SK-N-SH (cell line): Measurements from ENCODE around the gene CLEC16A. TPM values are rescaled to one million over a fixed set of nuclear protein-coding genes. Genes with fewer than 3 reads are reported as not detected.

ENCODE experiments used
- CTCF ChIA-PET: fragments of 300-600, 350-600 bp; formaldehyde crosslinking; extraction: SDS; loops from one replicate; lab custom pipeline; 2021; lab: Yijun Ruan, JAX
- POLR2A ChIA-PET: fragments of 350-600 bp; sonication (Branson Sonifier 250); formaldehyde crosslinking; extraction: SDS; loops from one replicate; lab custom pipeline; 2020; ENCODE audit warnings: antibody characterized with exemption, inconsistent platforms; lab: Yijun Ruan, JAX
- DNase-seq: peaks from one replicate; pipeline ENCODE4 v3.0.0; 2012
- H2AFZ ChIP-seq: fragments of 200-600 bp; sonication (generic); 2 replicates; pipeline ENCODE4 v1.8.1; 2016; ENCODE audit warnings: antibody characterized with exemption, mild to moderate bottlenecking, low read depth
- H3F3A ChIP-seq: fragments of 200-600 bp; sonication (generic); replicated peaks from 2 replicates; pipeline ENCODE3; 2016; ENCODE audit warnings: antibody characterized with exemption, mild to moderate bottlenecking; ENCODE audit not compliant: insufficient read depth
- H3K27ac ChIP-seq, 2 experiments: fragments of 200-500 bp in 1 of 2; fragments of 200-600 bp in 1 of 2; sonication (Bioruptor generic) in 1 of 2; sonication (generic), shearing (Covaris generic) in 1 of 2; 2 replicates each; pipeline versions ENCODE4 v1.5.1 to v1.6.1; 2014 to 2016; ENCODE audit warnings: low read depth in 2 of 2, inconsistent platforms in 1 of 2, low read length in 1 of 2, mild to moderate bottlenecking in 1 of 2, mixed read lengths in 1 of 2
- H3K27me3 ChIP-seq: fragments of 200-600 bp; sonication (generic), shearing (Covaris generic); 2 replicates; pipeline ENCODE4 v1.6.1; 2016; ENCODE audit warnings: mixed run types; ENCODE audit not compliant: insufficient read depth
- H3K36me3 ChIP-seq, 2 experiments: fragments of 200-500 bp in 1 of 2; fragments of 200-600 bp in 1 of 2; sonication (Bioruptor generic) in 1 of 2; sonication (generic) in 1 of 2; replicated peaks in 1 of 2; 2 replicates each; pipeline versions ENCODE3 to v1.5.1; 2014 to 2016; ENCODE audit warnings: low read length in 1 of 2, mild to moderate bottlenecking in 1 of 2; ENCODE audit not compliant: insufficient read depth in 2 of 2, control insufficient read depth in 1 of 2
- H3K4me1 ChIP-seq, 2 experiments: fragments of 200-500 bp in 1 of 2; fragments of 200-600 bp in 1 of 2; sonication (Bioruptor generic) in 1 of 2; sonication (generic), shearing (Covaris generic) in 1 of 2; 2 replicates each; pipeline versions ENCODE4 v1.5.1 to v1.6.1; 2014 to 2016; ENCODE audit warnings: low read depth in 1 of 2, low read length in 1 of 2, mixed run types in 1 of 2; ENCODE audit not compliant: insufficient read depth in 2 of 2, control insufficient read depth in 1 of 2
- H3K4me2 ChIP-seq: fragments of 200-600 bp; sonication (generic), shearing (Covaris generic); 2 replicates; pipeline ENCODE4 v1.6.1; 2017; ENCODE audit warnings: mixed run types
- H3K4me3 ChIP-seq, 2 experiments: fragments of 200-500 bp in 1 of 2; fragments of 200-600 bp in 1 of 2; sonication (Bioruptor generic) in 1 of 2; sonication (generic), shearing (Covaris generic) in 1 of 2; 2 replicates each; pipeline versions ENCODE4 v1.5.1 to v1.8.1; 2014 to 2016; ENCODE audit warnings: low read depth in 2 of 2, inconsistent platforms in 1 of 2, low read length in 1 of 2, mild to moderate bottlenecking in 1 of 2, mixed read lengths in 1 of 2, moderate library complexity in 1 of 2
- H3K79me2 ChIP-seq: fragments of 200-600 bp; sonication (generic); 2 replicates; pipeline ENCODE4 v1.8.1; 2017; ENCODE audit warnings: mild to moderate bottlenecking; ENCODE audit not compliant: insufficient read depth
- H3K9ac ChIP-seq: fragments of 200-600 bp; sonication (generic); 2 replicates; pipeline ENCODE4 v1.6.1; 2017; ENCODE audit warnings: mixed run types
- H3K9me2 ChIP-seq: fragments of 200-600 bp; sonication (generic); 2 replicates; pipeline ENCODE4 v1.6.1; 2017; ENCODE audit warnings: mixed run types
- H3K9me3 ChIP-seq: fragments of 200-600 bp; sonication (generic); 2 replicates; pipeline ENCODE4 v1.6.1; 2017; ENCODE audit warnings: mixed run types, mild to moderate bottlenecking, moderate library complexity
- H4K20me1 ChIP-seq: fragments of 200-600 bp; sonication (generic); 2 replicates; pipeline ENCODE4 v1.6.1; 2017; ENCODE audit warnings: mild to moderate bottlenecking, mixed run types; ENCODE audit not compliant: insufficient read depth
- CTCF ChIP-seq: fragments of 200-600 bp; sonication (generic); IDR thresholded peaks from 2 replicates; pipeline ENCODE4 v1.6.1; 2017; ENCODE audit warnings: antibody characterized with exemption, mild to moderate bottlenecking, moderate library complexity
- ELF1 ChIP-seq: IDR thresholded peaks from 2 replicates; pipeline ENCODE4 v1.4.0; 2012
- IRF3 ChIP-seq: fragments of 150-350 bp; IDR thresholded peaks from 2 replicates; pipeline ENCODE4 v1.6.1; 2016; ENCODE audit warnings: mild to moderate bottlenecking, low read depth, low read length
- MAX ChIP-seq: IDR thresholded peaks from 2 replicates; pipeline ENCODE4 v1.4.0; 2012; ENCODE audit warnings: low read depth
- MXI1 ChIP-seq: IDR thresholded peaks from 2 replicates; pipeline ENCODE4 v1.6.1; 2012; ENCODE audit warnings: mild to moderate bottlenecking, low read depth, low read length, improper control_type of control experiment
- NRF1 ChIP-seq: IDR thresholded peaks from 2 replicates; pipeline ENCODE4 v1.6.1; 2012; ENCODE audit warnings: low read depth, mild to moderate bottlenecking, low read length
- RAD21 ChIP-seq: IDR thresholded peaks from 2 replicates; pipeline ENCODE4 v1.6.1; 2012; ENCODE audit warnings: mild to moderate bottlenecking, low read length
- RCOR1 ChIP-seq: fragments of 150-350 bp; IDR thresholded peaks from 2 replicates; pipeline ENCODE4 v1.6.1; 2017; ENCODE audit warnings: antibody characterized with exemption, low read length
- RXRA ChIP-seq: IDR thresholded peaks from 2 replicates; pipeline ENCODE4 v1.4.0; 2012; ENCODE audit warnings: low read depth, mild to moderate bottlenecking, borderline replicate concordance
- SMC3 ChIP-seq: IDR thresholded peaks from 2 replicates; pipeline ENCODE4 v1.6.1; 2012; ENCODE audit warnings: low read depth, low read length, improper control_type of control experiment
- TAF1 ChIP-seq: IDR thresholded peaks from 2 replicates; pipeline ENCODE4 v1.6.1; 2012; ENCODE audit warnings: low read depth, mild to moderate bottlenecking, low read length, moderate library complexity, borderline replicate concordance
- TCF12 ChIP-seq: IDR thresholded peaks from 2 replicates; pipeline ENCODE4 v1.4.0; 2012
- USF2 ChIP-seq: fragments of 150-350 bp; IDR thresholded peaks from 2 replicates; pipeline ENCODE4 v1.6.1; 2017; ENCODE audit warnings: antibody characterized with exemption, low read length, low read depth, borderline replicate concordance
- YY1 ChIP-seq: IDR thresholded peaks from 2 replicates; pipeline ENCODE4 v1.4.0; 2012; ENCODE audit warnings: low read depth, mild to moderate bottlenecking
- ZBTB33 ChIP-seq: IDR thresholded peaks from 2 replicates; pipeline ENCODE4 v1.4.0; 2012; ENCODE audit warnings: low read depth, borderline replicate concordance
- WGBS: methylation state at CpG from one replicate; pipeline ENCODE4 v1.1.6; 2017; ENCODE audit warnings: low lambda C conversion rate; 5-methylcytosine and 5-hydroxymethylcytosine counted together
- polyA plus RNA-seq, 3 experiments: library from polyadenylated mRNA; depleted of rRNA; stranded (reverse); fragments of >200 nt; gene quantifications; 2 replicates each; pipeline ENCODE4 v1.2.3, GENCODE V29; 2012

Gene CLEC16A
- polyA plus RNA-seq, 1 of the 3 experiments (the other 2 are of a cell fraction), result 13.7 TPM

- DNase-seq, result no peak
- no peak overlapping the region for H3K27ac ChIP-seq
- POLR2A ChIA-PET, result no interaction called here
- peaks cover 8 to 13% of the 10 kb centered on the region in 2 experiments for H3K36me3 ChIP-seq
- no peaks in the 10 kb centered on the region for H3K9me2 ChIP-seq
- H3K9ac ChIP-seq, result no peak overlapping the region
- H3K79me2 ChIP-seq, result no peaks in the 10 kb centered on the region
- no peaks in the 10 kb centered on the region for H4K20me1 ChIP-seq
- H2AFZ ChIP-seq, result no peak overlapping the region
- no peak overlapping the region for H3K4me3 ChIP-seq
- TF ChIP-seq CTCF, result no peak
- TF ChIP-seq RXRA, result no peak
- TF ChIP-seq ELF1, result no peak
- no peak for TF ChIP-seq RAD21
- no peak for TF ChIP-seq MAX
- TF ChIP-seq RCOR1, result no peak
- TF ChIP-seq ZBTB33, result no peak
- TF ChIP-seq TAF1, result no peak
- no peak for TF ChIP-seq MXI1
- peaks cover 0 to 5% of the 10 kb centered on the region in 2 experiments; a peak in 1 of 4 replicates for H3K4me1 ChIP-seq
- no peaks in the 10 kb centered on the region for H3K27me3 ChIP-seq
- over 99% methylated on average over 7 of the region's 7 CpGs for WGBS
- no peaks in the 10 kb centered on the region for H3K9me3 ChIP-seq
- no peaks in the 10 kb centered on the region for H3F3A ChIP-seq
- no peak overlapping the region for H3K4me2 ChIP-seq
- CTCF ChIA-PET, result interaction anchor here (1.7 kb wide), 1 partner anchor 96 kb away, joined by 4 read pairs; no protein-coding TSS in a partner anchor
Measured at GRCh38 chr16:11067266-11067665, 122.9 kb downstream of the CLEC16A start.

- no peak overlapping the region for H3K4me2 ChIP-seq
- no peaks in the 10 kb centered on the region for H3K9me3 ChIP-seq
- peaks cover 0 to 5% of the 10 kb centered on the region in 2 experiments; a peak in 1 of 4 replicates for H3K4me1 ChIP-seq
- no peak overlapping the region for H3K27ac ChIP-seq
- no peak overlapping the region for H3K9ac ChIP-seq
- no peaks in the 10 kb centered on the region for H3K79me2 ChIP-seq
- no peak overlapping the region for H3K4me3 ChIP-seq
- DNase-seq, result no peak
- H3K36me3 ChIP-seq, result peaks cover 11 to 13% of the 10 kb centered on the region in 2 experiments
- POLR2A ChIA-PET, result no interaction called here
- no peak overlapping the region for H2AFZ ChIP-seq
- no peaks in the 10 kb centered on the region for H3K9me2 ChIP-seq
- CTCF ChIA-PET, result interaction anchor here (0.7 to 1.7 kb wide), 3 partner anchors 11 to 103 kb away, joined by 3 to 4 read pairs (median 3); no protein-coding TSS in a partner anchor
- 100% methylated on average over 4 of the region's 7 CpGs for WGBS
- no peaks in the 10 kb centered on the region for H3K27me3 ChIP-seq
- H3F3A ChIP-seq, result no peaks in the 10 kb centered on the region
- H4K20me1 ChIP-seq, result no peaks in the 10 kb centered on the region
- TF ChIP-seq NRF1 (no peak), YY1 (no peak), TCF12 (no peak), SMC3 (no peak), RAD21 (no peak), USF2 (no peak), RXRA (no peak), CTCF (no peak), IRF3 (no peak), ELF1 (no peak), ZBTB33 (no peak), MXI1 (no peak), RCOR1 (no peak)
Measured at GRCh38 chr16:11067697-11068141, 123.4 kb downstream of the CLEC16A start.
